ENCODE data around the gene GNAS. TPM values are rescaled to one million over a fixed set of nuclear protein-coding genes. Genes with fewer than 3 reads are reported as not detected.

Gene GNAS
- total RNA-seq, 1 donor from 2014 or later: 2,003 TPM

DNA sequence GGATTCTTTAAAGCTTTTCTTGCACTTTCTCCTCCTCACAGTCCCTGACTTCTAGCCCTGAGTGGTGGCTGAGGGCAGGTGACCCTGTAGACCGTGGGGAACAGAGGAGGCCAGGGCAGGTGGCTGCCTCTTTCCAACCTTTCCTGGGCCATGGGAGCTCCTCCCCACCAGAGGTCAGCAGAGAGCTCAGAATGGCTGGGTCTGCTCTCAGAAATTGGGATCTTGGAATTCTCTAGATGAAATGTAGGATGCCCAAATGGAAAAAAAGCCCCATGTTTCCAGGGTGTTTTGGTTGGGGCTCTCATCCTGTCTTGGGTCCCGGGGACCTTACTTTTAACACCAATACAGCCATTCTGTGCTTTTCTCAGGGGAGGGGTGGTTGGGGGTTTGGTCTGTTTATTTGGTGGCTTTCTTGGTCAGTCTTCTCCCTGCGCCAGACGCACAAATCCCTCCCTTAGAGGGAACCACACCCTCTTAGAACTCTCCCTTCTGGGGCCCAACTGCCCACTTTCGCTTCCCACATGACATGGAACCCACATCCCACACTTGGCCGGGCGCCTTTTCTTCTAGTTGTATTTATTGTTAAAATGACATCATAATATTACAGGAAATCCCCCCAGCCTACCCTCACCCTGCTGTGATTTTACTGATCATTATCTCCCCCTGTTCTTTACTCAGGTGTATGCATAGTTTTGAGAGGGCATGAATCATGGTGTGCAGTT is 17.9 kb downstream of the GNAS start:
- no peaks in the 10 kb centered on the region for H3K4me1 Mint-ChIP-seq (ENCODE audit: low read depth, unreplicated experiment)
- Histone ChIP-seq H3K4me2 (ENCODE audit: low read length) (no peak overlapping the region), H3K79me2 (ENCODE audit: insufficient read depth, low read length) (no peaks in the 10 kb centered on the region), H3K27me3 (ENCODE audit: insufficient read depth, low read length) (peaks cover 12% of the 10 kb centered on the region), H3K4me1 (ENCODE audit: insufficient read depth, low read length) (peaks cover 5% of the 10 kb centered on the region), H3K4me3 (ENCODE audit: insufficient read depth, low read depth, low read length) (no peak overlapping the region), H3K36me3 (ENCODE audit: insufficient read depth, low read length) (no peaks in the 10 kb centered on the region), H3K27ac (ENCODE audit: low read depth, low read length) (no peak overlapping the region), H2AFZ (ENCODE audit: low read depth, low read length) (no peak overlapping the region), H3K9me3 (ENCODE audit: insufficient read depth, low read depth, low read length) (no peaks in the 10 kb centered on the region), H3K9ac (ENCODE audit: low read length) (no peak overlapping the region), H4K20me1 (ENCODE audit: insufficient read depth, low read length) (no peaks in the 10 kb centered on the region)
- no peak overlapping the region for H3K4me3 Mint-ChIP-seq (ENCODE audit: unreplicated experiment)
- H3K27ac Mint-ChIP-seq (ENCODE audit: unreplicated experiment): no peak overlapping the region
- peaks cover 4% of the 10 kb centered on the region for H3K27me3 Mint-ChIP-seq (ENCODE audit: low read depth, unreplicated experiment)
- FAIRE-seq (no peak), DNase-seq (ENCODE audit: low read depth) (no peak)
- no peaks in the 10 kb centered on the region for H3K36me3 Mint-ChIP-seq (ENCODE audit: low read depth, unreplicated experiment)
- no peak for TF ChIP-seq EZH2 (IDR thresholded peaks at IDR 0.05; ENCODE audit: insufficient read depth, low read length)
- TF ChIP-seq, protein P1, sequence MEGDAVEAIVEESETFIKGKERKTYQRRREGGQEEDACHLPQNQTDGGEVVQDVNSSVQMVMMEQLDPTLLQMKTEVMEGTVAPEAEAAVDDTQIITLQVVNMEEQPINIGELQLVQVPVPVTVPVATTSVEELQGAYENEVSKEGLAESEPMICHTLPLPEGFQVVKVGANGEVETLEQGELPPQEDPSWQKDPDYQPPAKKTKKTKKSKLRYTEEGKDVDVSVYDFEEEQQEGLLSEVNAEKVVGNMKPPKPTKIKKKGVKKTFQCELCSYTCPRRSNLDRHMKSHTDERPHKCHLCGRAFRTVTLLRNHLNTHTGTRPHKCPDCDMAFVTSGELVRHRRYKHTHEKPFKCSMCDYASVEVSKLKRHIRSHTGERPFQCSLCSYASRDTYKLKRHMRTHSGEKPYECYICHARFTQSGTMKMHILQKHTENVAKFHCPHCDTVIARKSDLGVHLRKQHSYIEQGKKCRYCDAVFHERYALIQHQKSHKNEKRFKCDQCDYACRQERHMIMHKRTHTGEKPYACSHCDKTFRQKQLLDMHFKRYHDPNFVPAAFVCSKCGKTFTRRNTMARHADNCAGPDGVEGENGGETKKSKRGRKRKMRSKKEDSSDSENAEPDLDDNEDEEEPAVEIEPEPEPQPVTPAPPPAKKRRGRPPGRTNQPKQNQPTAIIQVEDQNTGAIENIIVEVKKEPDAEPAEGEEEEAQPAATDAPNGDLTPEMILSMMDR (IDR thresholded peaks at IDR 0.05; ENCODE audit: insufficient read depth, low read depth, low read length): peak; percentile 89
- H3K9me3 Mint-ChIP-seq (ENCODE audit: unreplicated experiment): no peaks in the 10 kb centered on the region

DNA sequence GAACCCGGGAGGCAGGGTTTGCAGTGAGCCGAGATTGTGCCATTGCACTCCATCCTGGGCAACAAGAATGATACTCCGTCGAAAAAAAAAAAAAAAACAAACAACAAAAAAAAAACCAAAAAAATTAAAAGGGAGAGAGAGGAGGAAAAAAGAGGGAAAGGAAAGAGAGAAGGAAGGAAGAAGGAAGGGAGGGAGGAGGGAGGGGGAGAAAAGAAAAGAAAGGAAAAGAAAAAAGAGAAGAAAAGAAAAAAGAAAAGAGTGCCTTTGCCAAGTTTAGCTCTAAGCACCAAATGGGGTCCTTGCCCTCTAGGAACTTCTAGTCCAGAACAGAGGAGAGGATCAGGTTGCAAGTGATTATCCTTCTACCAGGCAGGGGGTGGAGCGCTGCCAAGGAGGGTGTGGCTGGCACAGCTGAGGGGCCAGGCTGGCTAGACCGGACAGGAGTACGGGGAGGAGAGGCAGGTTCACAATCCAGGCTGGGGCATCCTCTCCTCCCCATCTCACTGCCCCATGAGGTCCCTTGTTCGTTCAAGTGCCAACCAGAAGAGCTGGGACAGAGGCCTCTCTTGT is 19.1 kb downstream of the GNAS start:
- no peaks in the 10 kb centered on the region for H3K9me3 ChIP-seq (ENCODE audit: insufficient read depth, low read depth, low read length)
- peaks cover 2% of the 10 kb centered on the region for H3K27me3 ChIP-seq (ENCODE audit: insufficient read depth, low read length)
- DNase-seq (ENCODE audit: low read depth): no peak
- H3K9ac ChIP-seq (ENCODE audit: low read length): no peak overlapping the region
- H3K4me1 ChIP-seq (ENCODE audit: insufficient read depth, low read length): peaks cover 12% of the 10 kb centered on the region
- peaks cover 1% of the 10 kb centered on the region for H3K4me1 Mint-ChIP-seq (ENCODE audit: low read depth, unreplicated experiment)
- no peak overlapping the region for H3K4me3 Mint-ChIP-seq (ENCODE audit: unreplicated experiment)
- H3K36me3 Mint-ChIP-seq (ENCODE audit: low read depth, unreplicated experiment): no peaks in the 10 kb centered on the region
- no peaks in the 10 kb centered on the region for H3K36me3 ChIP-seq (ENCODE audit: insufficient read depth, low read length)
- no peak overlapping the region for H3K27ac Mint-ChIP-seq (ENCODE audit: unreplicated experiment)
- no peak overlapping the region for H3K4me2 ChIP-seq (ENCODE audit: low read length)
- no peaks in the 10 kb centered on the region for H3K9me3 Mint-ChIP-seq (ENCODE audit: unreplicated experiment)
- FAIRE-seq: no peak
- H3K27ac ChIP-seq (ENCODE audit: low read depth, low read length): no peak overlapping the region
- H3K27me3 Mint-ChIP-seq (ENCODE audit: low read depth, unreplicated experiment): peaks cover 4% of the 10 kb centered on the region
- TF ChIP-seq, protein P1 (IDR thresholded peaks at IDR 0.05; ENCODE audit: insufficient read depth, low read depth, low read length): no peak
- TF ChIP-seq EZH2 (IDR thresholded peaks at IDR 0.05; ENCODE audit: insufficient read depth, low read length): no peak
- no peak overlapping the region for H3K4me3 ChIP-seq (ENCODE audit: insufficient read depth, low read depth, low read length)
- H3K79me2 ChIP-seq (ENCODE audit: insufficient read depth, low read length): no peaks in the 10 kb centered on the region
- H2AFZ ChIP-seq (ENCODE audit: low read depth, low read length): no peak overlapping the region
- H4K20me1 ChIP-seq (ENCODE audit: insufficient read depth, low read length): no peaks in the 10 kb centered on the region

DNA sequence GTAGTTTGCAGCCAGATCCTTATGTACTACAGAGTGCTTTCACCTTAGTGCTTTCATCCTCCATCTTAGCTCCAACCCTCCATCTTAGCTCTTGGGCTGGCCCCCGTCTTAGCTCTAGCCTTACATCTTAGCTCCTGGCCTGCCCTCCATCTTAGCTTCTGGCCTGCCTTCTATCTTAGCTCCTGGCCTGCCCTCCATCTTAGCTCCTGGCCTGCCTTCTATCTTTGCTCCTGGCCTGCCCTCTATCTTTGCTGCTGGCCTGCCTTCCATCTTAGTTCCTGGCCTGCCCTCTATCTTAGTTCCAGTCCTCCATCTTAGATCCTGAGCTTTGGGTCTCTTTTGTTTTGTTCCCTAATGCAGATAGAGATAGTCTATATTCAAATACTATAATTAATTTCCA is 22.0 kb downstream of the GNAS start:
- Mint-ChIP-seq H3K27ac (ENCODE audit: unreplicated experiment) (no peak overlapping the region), H3K4me1 (ENCODE audit: low read depth, unreplicated experiment) (peaks cover 10% of the 10 kb centered on the region), H3K9me3 (ENCODE audit: unreplicated experiment) (no peaks in the 10 kb centered on the region), H3K4me3 (ENCODE audit: unreplicated experiment) (no peak overlapping the region), H3K36me3 (ENCODE audit: low read depth, unreplicated experiment) (no peaks in the 10 kb centered on the region), H3K27me3 (ENCODE audit: low read depth, unreplicated experiment) (no peaks in the 10 kb centered on the region)
- Histone ChIP-seq H3K36me3 (ENCODE audit: insufficient read depth, low read length) (no peaks in the 10 kb centered on the region), H3K27ac (ENCODE audit: low read depth, low read length) (no peak overlapping the region), H3K4me1 (ENCODE audit: insufficient read depth, low read length) (peaks cover 12% of the 10 kb centered on the region), H3K4me3 (ENCODE audit: insufficient read depth, low read depth, low read length) (no peak overlapping the region), H4K20me1 (ENCODE audit: insufficient read depth, low read length) (no peaks in the 10 kb centered on the region), H3K9me3 (ENCODE audit: insufficient read depth, low read depth, low read length) (no peaks in the 10 kb centered on the region), H3K9ac (ENCODE audit: low read length) (no peak overlapping the region), H3K27me3 (ENCODE audit: insufficient read depth, low read length) (no peaks in the 10 kb centered on the region), H3K79me2 (ENCODE audit: insufficient read depth, low read length) (no peaks in the 10 kb centered on the region), H3K4me2 (ENCODE audit: low read length) (no peak overlapping the region), H2AFZ (ENCODE audit: low read depth, low read length) (no peak overlapping the region)
- FAIRE-seq (no peak), DNase-seq (ENCODE audit: low read depth) (no peak)
- TF ChIP-seq EZH2 (IDR thresholded peaks at IDR 0.05; ENCODE audit: insufficient read depth, low read length): no peak
- TF ChIP-seq, protein P1 (IDR thresholded peaks at IDR 0.05; ENCODE audit: insufficient read depth, low read depth, low read length): no peak
